Superior temporal gyrus (tissue), 1 donor: ENCODE measurements around the gene ATP8B4.

ENCODE experiments used
- DNase-seq: peaks from one replicate; pipeline ENCODE4 v3.0.0-alpha.2; 2016; ENCODE audit errors: extremely low spot score

Gene ATP8B4

DNA sequence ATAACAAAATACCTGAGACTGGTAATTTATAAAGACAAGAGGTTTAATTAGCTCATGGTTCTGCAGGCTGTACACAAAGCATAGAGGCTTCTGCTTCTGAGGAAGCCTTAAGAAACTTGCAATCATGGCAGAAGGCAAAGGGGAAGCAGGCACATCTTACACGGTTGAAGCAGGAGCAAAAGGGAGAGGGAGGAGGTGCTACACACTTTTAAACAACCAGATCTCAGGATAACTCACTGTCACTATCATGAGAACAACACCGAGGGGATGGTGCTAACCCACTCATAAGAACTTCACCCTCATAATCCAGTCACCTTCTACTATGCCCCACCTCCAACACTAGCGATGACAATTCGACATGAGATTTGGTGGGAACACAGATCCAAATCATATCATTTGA lies 54.4 kb downstream of the ATP8B4 start:
- DNase-seq, result no peak

DNA sequence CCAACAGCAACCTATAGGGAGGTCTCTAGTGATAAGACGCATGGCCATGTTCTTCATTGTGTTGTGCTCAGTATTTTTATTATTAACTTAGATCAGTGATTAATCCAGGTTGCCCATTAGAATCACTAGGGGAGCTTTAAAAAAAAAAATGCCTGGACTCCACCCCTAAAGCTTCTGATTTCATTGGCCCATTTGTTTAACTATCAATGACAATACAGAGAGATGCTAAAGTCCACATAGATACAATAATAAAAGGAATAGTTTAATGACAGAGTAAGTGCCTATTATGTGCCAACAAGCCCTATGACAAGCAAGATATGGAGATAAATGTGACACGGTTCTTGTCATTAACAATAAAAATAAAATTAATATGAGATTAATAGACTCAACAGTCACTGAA lies 55.8 kb downstream of the ATP8B4 start:
- DNase-seq, result no peak

DNA sequence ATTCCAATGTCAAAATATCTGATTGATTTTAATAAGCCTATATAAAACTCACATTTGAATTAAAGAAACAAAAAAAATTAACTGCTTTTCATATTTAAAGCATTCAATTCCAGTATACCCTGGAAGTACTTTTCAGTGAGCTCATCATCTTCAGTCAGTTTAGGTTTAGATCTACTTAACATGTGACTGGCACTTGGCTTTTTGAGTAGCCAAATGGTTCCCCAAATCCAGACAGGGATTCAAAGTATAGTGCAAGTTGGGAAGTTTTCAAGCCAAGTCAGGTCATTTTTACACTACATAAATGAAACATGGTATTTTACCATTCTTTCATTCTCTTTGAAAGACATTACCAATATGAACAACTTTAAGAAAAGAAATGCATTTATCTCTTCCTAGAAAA lies 57.5 kb downstream of the ATP8B4 start:
- DNase-seq, result no peak

DNA sequence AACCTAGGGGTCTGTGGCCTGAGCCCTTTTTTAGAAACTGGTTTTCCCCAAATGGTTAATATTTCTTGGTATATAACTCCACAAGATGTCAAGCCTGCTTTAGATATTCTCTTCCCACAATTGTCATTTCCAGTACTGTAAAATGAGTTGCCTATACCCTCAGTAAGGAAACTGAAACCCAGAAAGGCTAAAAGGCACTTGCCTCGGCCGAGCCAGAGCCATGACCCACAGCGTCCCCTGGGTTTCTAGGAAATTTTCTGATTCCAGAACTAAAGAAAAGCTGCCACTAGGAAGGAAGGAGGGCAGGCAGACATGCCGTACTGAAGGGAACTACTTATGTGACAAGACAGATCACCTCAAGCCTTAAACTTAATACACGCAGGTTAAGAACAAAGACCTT lies 59.1 kb downstream of the ATP8B4 start:
- no peak for DNase-seq

DNA sequence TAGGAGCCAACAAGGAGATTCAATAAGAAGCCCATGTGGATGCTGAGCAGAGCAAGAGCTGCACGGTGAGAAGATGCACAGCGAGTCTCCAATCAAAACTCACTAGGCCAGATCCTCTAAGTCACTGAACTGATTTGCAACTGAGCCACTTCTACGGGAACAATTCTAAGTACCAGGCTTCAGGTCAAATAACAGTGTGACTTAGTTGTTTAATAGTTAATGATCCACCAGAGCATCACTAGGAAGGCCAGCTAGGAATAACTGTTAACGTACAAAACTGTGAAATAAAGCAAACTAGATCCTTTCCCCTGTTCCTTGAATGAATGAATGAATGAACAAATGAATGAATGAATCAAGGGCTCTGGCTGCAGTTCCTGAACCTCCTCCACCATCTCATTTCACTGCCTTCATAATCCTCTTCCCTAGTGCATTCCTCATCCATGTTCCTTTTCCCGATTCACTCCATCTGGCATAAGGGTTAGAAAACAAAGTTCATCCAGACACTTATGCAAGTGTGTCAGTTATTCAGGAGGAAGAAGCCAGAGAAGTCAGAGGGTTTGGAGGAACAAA lies 59.7 kb downstream of the ATP8B4 start:
- no peak for DNase-seq

DNA sequence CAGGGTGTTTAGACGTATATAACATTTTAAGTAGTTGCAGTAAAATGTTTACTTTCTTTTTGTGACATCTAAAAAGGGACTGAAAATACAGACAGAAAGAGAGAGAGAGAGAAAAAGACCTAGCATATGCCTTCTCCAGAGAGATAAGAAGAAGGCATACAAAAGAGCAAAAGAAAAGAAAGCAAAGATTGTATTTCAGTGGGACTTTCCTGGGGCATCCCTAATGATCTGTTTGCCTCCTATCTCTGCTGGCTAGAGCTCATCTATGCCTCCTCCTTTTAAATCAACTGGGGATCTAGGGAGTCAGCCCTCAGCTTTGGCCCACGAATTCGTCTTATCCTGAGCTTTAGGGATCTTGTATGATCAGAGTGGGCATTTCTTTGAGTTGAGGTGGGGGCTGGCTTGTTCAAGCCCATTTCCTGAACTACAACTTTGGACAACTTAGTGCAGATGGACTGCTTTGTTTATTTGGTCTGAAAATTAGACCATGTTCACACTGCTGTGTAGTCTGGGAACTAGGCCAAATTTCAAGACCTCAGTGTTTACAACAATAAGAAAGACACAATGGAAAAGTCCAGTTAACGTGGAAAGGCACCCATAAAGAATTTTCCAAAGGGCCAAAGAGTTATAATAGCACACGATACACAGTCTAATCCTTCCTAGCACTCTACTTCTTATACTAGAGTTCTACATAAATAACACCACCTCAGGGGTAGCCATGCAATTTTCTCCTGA lies 61.0 kb downstream of the ATP8B4 start:
- peak; percentile 62 for DNase-seq

DNA sequence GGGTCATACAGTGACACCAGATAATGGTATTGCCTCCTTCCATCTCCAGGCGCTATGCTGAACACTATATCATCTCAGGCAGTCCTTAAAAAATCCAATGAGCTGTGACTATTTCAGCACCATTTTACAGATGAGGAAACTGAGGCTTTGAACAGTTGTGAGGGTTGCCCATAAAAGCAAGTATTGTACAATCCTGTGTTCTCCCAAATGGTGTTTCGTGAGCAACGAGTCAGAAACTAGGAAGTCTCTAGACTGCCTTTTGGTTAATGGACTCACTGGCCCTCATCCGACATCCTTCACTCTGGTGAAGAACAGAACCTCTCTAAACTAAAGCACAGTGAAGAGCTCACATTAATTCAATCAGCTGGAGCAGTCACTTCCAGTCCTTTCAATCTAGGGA lies 61.8 kb downstream of the ATP8B4 start:
- no peak for DNase-seq

DNA sequence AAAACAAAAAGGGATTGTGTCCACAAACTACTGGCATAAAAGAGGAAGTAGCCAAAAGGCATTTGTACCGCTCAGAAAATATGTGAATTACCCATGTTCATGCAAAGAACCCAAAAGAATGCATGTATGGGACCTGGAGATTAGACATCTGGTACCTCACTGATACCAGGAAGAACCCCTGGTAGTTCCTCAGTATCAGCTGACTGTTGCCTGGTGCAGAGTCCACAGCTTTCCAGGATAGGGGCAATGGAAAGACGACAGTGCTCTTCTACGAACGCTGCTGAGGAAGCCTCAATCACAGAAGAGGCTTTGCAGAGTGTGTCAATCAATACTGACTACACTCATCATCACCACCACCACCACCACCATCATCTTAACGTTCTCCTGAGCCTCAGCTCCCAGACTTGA lies 63.3 kb downstream of the ATP8B4 start:
- no peak for DNase-seq

DNA sequence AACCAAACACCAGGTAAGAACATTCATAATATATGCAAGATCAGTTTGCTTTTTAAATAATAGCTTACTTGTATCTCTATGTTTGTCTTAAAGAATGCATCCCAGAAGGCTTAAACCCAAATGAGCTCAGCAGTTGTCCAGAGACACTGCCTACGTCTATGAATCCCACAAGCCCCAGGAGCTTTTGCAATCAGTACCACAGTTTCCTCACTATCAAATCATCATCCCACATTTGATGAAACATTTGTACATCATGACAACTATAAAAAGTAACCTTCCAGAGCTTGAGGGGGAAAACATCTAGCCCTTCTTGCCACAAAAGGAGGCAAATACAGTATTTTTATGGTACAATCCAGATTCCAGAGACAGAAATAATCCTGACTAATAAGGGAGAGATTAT lies 63.7 kb downstream of the ATP8B4 start:
- no peak for DNase-seq

DNA sequence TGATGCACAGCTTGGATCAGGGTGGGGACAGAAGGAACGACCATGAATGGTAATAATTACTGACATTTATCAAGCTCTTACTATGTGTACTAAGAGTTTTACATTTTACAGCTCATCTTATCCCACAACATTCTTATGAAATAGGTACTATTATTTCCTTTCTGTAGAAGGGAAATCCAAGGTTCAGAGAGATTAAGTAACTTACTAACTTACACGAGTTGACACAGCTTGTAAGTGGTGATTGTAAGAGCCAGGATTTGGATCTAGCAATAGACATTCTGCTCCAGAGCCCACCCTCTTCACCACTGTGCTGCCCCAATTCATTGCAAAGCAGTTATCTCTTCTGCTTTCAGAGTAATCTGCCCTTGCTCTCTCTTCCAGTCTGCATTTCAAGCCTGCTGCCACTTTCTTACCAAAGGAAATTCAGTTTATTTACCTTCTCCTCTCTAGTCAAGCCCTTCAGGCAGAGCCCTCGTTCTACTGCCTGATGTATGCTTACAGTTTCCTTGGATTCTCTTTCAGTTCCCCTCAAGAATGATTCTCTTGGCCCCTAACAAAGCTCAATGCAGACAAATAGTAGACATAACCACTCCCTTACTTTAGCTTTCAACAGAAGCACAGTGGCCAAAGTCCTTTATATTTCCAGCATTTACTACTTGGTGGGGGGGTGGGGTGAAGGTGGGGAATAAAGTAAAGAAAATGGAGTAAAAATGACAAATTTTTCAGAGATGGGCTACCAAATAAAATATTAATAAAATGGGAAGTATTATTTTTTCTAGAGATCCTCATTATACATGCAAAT lies 65.8 kb downstream of the ATP8B4 start:
- DNase-seq, result no peak

DNA sequence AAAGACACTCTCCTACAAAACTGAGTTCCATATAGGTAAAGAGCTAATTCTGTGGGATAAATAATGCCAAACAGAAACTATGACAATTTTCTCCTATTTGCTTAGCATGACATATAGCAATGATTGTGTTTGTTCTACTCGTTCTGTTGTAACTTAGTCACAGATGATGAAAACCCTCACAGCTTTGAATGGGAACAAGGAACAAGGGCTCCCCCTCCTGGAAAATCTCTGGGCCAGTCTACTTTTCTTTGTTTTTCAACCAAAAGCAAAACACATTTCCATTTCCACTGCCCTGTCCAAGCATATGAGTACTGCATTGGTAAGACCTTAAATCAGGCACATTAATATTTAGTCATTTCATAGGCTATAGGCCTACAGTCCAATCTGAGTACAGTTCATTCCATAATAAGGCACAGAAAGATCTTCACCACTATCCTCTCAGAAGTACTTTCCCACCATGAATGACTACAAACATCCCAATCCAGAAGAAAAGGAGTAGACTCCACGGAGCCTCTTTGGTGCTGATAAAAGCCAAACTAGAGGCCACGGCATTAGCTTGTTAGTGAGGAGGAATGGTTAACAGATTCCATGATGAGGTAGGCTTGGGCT lies 67.1 kb downstream of the ATP8B4 start:
- DNase-seq, result peak; percentile 94

DNA sequence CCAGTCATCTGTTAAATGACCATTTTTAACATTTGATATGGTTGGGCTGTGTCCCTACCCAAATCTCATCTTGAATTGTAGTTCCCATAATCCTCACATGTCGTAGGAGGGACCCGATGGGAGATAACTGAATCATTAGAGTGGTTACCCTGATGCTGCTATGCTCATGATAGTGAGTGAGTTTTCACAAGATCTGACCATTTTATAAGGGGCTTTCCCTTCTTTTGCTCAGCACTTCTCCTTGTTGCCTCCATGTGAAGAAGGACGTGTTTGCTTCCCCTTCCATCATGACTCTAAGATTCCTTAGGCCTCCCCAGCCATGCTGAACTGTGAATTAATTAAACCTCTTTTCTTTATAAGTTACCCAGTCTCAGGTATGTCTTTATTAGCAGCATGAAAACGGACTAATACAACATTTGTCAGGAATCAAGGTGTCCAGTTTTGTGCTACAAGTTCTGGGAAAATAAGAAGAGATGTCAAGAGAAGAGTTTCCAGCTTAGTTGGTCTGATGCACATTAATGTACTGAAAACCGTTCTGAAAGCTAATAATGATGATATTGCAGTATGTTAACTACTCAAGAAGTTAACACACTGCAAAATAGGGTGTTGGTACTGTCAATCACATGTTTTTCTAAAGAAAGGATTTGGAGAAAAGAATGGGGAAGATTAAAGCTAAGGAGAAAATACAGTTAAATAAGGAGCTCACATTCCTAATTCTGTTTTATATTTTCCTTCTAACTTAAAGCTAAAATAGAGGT lies 67.9 kb downstream of the ATP8B4 start:
- DNase-seq, result no peak

DNA sequence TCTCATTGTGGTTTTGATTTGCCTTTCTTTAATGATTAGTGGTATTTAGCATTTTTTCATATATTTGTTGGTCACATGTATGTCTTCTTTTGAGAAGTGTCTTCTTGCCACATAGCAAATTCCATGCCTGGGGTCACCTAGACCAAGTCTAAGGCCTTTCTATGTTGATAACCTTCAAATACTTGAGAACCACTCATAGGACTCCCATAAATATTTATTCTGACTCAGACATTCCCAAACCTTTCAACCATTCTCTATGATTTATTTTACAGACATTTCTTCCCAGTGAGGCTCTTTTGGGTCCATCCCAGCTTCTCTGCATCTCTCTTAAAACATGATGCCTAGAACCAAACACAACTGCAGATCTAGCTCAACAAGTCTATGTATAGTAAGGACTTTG lies 69.2 kb downstream of the ATP8B4 start:
- DNase-seq, result no peak

DNA sequence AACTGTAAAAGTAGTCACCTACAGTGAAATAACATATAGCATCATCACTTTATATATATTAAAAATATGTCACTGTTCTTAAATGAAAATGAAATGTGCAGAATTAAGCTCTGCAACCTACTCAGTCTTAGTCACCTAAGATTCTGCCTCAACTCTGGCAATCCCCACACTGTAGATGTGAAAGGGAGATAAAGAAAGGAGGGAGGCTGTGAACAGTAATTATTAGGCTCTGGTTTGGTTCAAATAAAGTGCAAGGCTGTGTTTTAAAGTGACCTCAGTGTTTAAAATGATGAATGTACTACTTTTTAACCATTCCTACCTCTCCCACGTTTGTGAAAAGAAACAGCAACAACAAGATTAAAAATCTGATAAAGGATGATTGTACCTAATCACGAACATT lies 72.2 kb downstream of the ATP8B4 start:
- no peak for DNase-seq

DNA sequence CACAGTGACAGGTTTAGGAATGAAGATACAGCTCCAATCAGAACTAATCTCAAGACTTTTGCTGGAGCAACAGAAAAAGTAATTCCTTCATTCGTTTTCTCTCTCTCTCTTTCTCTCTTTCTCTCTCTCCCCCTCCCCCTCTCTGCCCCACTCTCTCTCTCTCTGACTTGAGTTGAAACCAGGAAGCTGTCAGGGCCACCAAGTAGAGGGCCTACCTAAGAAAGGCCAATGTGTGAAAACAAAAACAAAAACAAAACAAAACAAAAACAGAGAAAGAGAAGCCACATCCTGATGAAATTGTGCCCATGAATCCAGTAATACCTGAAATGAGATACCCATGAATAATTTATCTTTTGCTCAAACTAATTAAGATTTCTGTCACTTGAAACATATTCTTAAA lies 72.9 kb downstream of the ATP8B4 start:
- DNase-seq, result no peak

DNA sequence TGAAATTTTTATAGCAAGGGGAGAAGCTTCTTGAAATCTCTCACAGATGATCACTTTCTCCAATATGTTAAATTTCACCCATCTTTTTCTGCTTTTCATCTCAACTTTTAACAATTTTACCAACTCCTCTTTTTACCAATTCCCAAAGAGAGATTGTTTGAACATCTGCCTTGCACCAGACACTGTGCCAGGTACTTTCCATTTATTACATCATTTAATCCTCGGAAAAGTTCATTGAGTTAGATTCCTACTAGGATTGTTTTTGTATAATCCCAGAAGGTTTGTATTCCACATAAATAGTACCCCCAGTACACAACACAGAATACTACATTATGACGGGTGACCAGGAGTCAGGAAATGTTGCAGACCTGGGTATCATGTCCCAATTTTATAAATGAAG lies 74.1 kb downstream of the ATP8B4 start:
- no peak for DNase-seq

DNA sequence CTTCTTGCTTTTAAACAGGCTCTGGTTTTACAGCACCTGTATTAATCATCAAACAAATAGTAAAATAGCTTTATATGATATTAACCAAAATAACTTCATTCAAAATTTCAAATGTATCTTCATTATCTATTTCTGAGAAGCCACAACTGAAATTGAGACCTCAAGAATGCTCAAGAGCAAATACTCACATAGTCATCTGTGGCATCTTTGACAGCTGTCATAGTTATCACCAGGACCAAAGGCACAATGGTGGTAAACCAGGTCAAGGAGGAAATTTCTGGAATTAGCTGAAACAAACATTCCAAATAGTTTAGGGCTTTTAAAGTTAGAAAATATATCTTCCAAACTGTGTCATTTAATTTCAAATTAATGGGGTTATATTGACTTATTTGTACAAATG lies 74.6 kb downstream of the ATP8B4 start:
- no peak for DNase-seq

DNA sequence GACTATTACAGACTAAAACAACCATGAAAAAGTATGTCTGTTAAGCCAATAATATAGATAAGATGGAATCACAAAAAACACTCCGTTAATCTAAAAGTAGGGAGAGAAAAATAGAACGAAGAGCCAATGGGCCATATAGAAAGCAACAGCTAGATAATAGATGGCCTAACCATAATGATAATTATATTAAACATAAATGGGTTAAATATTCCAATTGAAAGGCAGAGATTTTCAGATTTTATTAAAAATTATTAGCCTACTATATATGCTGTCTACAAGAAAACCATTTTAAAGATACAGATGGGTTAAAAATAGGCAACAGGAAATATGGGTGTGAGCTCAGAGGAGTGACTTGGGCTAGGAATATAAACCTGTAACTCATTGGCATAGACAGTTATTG lies 76.3 kb downstream of the ATP8B4 start:
- no peak for DNase-seq

DNA sequence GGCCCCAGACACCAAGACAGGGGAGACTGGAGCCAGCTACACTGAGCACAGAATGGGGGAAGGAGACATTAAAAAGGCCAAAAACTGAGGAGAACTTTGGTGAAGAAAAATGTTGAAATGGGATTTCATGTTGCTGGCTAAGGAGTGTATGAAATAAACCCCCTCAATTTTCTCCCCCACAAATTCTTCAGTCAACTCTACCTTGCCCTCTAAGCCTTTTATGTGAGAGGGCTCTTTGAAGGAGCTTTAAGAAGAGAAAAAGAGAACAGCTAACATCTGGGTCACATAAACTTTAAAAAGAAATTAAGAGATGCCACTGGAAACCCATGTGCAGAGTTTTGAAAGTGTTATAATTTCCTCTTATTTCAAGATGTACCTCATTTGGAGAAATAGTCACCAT lies 88.6 kb downstream of the ATP8B4 start:
- DNase-seq, result no peak

DNA sequence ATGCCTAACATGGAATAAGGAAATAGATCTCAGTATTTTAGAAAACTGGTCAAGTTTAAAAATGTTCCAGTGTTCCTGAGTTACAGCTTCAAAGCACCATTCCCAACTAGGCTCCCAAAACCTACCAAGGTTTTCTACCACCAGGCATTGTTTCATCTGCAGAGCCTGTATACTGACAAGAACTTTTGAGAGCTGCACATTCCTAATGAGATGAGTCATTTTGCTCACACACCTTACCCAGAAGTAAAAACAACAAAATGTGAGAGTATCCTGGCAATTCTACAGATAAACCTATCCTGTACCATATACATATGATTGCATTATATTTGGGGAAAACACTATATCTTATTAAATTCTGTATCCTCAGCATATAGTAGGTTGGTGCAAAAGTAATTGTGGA lies 90.7 kb downstream of the ATP8B4 start:
- no peak for DNase-seq

DNA sequence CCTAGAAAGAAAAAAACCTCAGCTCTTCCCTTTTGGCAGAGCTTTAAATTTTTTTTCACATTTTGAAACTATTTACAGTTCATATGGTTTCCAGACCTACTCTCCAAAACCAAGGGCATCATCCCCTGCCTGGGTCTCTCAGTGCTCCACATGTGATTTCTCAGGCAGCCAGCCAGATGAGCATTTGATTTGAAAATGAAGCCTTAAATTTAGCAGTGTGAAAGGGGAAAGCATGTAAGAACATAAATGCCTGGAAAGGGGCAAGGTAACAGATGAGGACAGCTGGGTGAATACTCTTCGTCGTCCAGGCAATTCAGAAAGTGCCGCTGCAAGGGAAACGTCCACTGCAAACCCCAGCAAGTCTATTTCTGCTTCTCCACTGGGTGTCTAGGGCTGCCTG lies 94.8 kb downstream of the ATP8B4 start:
- DNase-seq, result no peak

DNA sequence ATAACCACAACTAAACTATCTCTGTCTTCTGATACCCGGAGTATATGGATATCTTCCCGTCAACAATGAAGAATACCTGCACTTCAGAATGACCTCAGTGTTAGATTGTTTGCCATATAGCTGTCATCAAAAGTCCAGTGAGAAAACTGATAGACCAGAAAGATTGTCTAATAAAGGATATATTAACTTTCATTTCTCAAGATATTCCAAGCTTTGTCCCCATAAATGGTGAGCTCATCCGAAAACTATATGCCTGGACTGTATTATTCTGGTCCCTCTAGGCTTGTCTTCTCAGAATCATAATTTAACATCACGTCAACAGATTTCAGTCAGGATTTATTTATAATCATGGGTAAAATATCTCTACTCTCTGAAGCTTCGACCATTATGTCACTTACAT lies 100.5 kb downstream of the ATP8B4 start:
- no peak for DNase-seq
